H9 (cell line): ENCODE results near the gene GRIK3. TPM values are rescaled to one million over a fixed set of nuclear protein-coding genes. Genes with fewer than 3 reads are reported as not detected.

Experiments used
- DNase-seq: peaks from one replicate; pipeline ENCODE4 v3.0.0-alpha.2; 2017
- H2AFZ ChIP-seq: one replicate; pipeline ENCODE4 v1.6.1; 2013; ENCODE audit warnings: mild to moderate bottlenecking, low read length, control low read depth, moderate library complexity
- H2AK5ac ChIP-seq: 2 replicates; pipeline ENCODE4 v1.6.1; 2013; ENCODE audit warnings: low read length, control low read depth, mixed read lengths; ENCODE audit not compliant: insufficient read length
- H2BK120ac ChIP-seq: one replicate; pipeline ENCODE4 v1.6.1; 2013; ENCODE audit warnings: low read depth, mild to moderate bottlenecking, low read length, control low read depth, inconsistent platforms; ENCODE audit not compliant: poor library complexity, severe bottlenecking
- H2BK12ac ChIP-seq: 2 replicates; pipeline ENCODE4 v1.6.1; 2013; ENCODE audit warnings: low read length, control low read depth, mixed read lengths, low read depth; ENCODE audit not compliant: insufficient read length
- H2BK15ac ChIP-seq: 2 replicates; pipeline ENCODE4 v1.6.1; 2013; ENCODE audit warnings: low read depth, low read length, control low read depth
- H2BK20ac ChIP-seq: one replicate; pipeline ENCODE4 v1.6.1; 2013; ENCODE audit warnings: low read depth, mild to moderate bottlenecking, low read length, control low read depth, inconsistent platforms; ENCODE audit not compliant: poor library complexity, severe bottlenecking
- H2BK5ac ChIP-seq: 2 replicates; pipeline ENCODE4 v1.6.1; 2013; ENCODE audit warnings: low read length, control low read depth, mixed read lengths; ENCODE audit not compliant: insufficient read length
- H3K14ac ChIP-seq: 2 replicates; pipeline ENCODE4 v1.6.1; 2013; ENCODE audit warnings: low read length, control low read depth; ENCODE audit not compliant: insufficient read depth
- H3K18ac ChIP-seq: 2 replicates; pipeline ENCODE4 v1.6.1; 2013; ENCODE audit warnings: low read depth, mild to moderate bottlenecking, mixed read lengths, low read length, control low read depth; ENCODE audit not compliant: insufficient read length
- H3K23ac ChIP-seq: 2 replicates; pipeline ENCODE4 v1.6.1; 2013; ENCODE audit warnings: low read length, control low read depth, mixed read lengths, low read depth; ENCODE audit not compliant: insufficient read length
- H3K23me2 ChIP-seq: 2 replicates; pipeline ENCODE4 v1.6.1; 2013; ENCODE audit warnings: low read depth, mild to moderate bottlenecking, mixed read lengths, low read length, control low read depth; ENCODE audit not compliant: insufficient read length, poor library complexity, severe bottlenecking
- H3K27ac ChIP-seq: 2 replicates; pipeline ENCODE4 v1.5.1; 2013; ENCODE audit warnings: low read length, control low read depth, mixed read lengths, low read depth; ENCODE audit not compliant: insufficient read length
- H3K27me3 ChIP-seq: 2 replicates; pipeline ENCODE4 v1.6.1; 2013; ENCODE audit warnings: low read length, control low read depth, inconsistent platforms; ENCODE audit not compliant: insufficient read depth
- H3K4ac ChIP-seq: 2 replicates; pipeline ENCODE4 v1.6.1; 2013; ENCODE audit warnings: low read depth, mild to moderate bottlenecking, control low read depth, inconsistent platforms, low read length, moderate library complexity
- H3K4me1 ChIP-seq: 2 replicates; pipeline ENCODE4 v1.6.1; 2013; ENCODE audit warnings: low read length, control low read depth, inconsistent platforms; ENCODE audit not compliant: insufficient read depth
- H3K4me2 ChIP-seq: 2 replicates; pipeline ENCODE4 v1.6.1; 2013; ENCODE audit warnings: low read length, control low read depth, mixed read lengths; ENCODE audit not compliant: insufficient read length, insufficient read depth
- H3K56ac ChIP-seq: 2 replicates; pipeline ENCODE4 v1.6.1; 2013; ENCODE audit warnings: low read depth, mild to moderate bottlenecking, mixed read lengths, low read length, control low read depth; ENCODE audit not compliant: insufficient read length
- H3K79me1 ChIP-seq: 2 replicates; pipeline ENCODE4 v1.6.1; 2013; ENCODE audit warnings: low read depth, mild to moderate bottlenecking, moderate library complexity, low read length, control low read depth, inconsistent platforms; ENCODE audit not compliant: insufficient read depth, poor library complexity, severe bottlenecking
- H3K79me2 ChIP-seq: 2 replicates; pipeline ENCODE4 v1.6.1; 2013; ENCODE audit warnings: low read length, control low read depth, inconsistent platforms; ENCODE audit not compliant: insufficient read depth
- H3K9ac ChIP-seq: 2 replicates; pipeline ENCODE4 v1.6.1; 2013; ENCODE audit warnings: low read length, control low read depth, mixed read lengths; ENCODE audit not compliant: insufficient read length; ENCODE audit errors: extremely low read depth
- H3K9me3 ChIP-seq: one replicate; pipeline ENCODE4 v1.6.1; 2013; ENCODE audit warnings: low read depth, low read length, inconsistent platforms; ENCODE audit not compliant: control insufficient read depth
- H3T11ph ChIP-seq: one replicate; pipeline ENCODE4 v1.6.1; 2013; ENCODE audit warnings: mild to moderate bottlenecking, low read length, control low read depth, inconsistent platforms
- H4K20me1 ChIP-seq: one replicate; pipeline ENCODE4 v1.6.1; 2013; ENCODE audit not compliant: control insufficient read depth, insufficient read length, insufficient read depth
- H4K5ac ChIP-seq: 2 replicates; pipeline ENCODE4 v1.6.1; 2013; ENCODE audit warnings: low read depth, mild to moderate bottlenecking, mixed read lengths, low read length, control low read depth; ENCODE audit not compliant: insufficient read length
- H4K8ac ChIP-seq: replicated peaks from 2 replicates; pipeline ENCODE4 v1.6.1; 2013; ENCODE audit warnings: low read length, control low read depth, mixed read lengths, low read depth; ENCODE audit not compliant: insufficient read length
- H4K91ac ChIP-seq: 2 replicates; pipeline ENCODE4 v1.6.1; 2013; ENCODE audit warnings: low read depth, mild to moderate bottlenecking, moderate library complexity, mixed read lengths, low read length, control low read depth; ENCODE audit not compliant: insufficient read length
- H3K27ac Mint-ChIP-seq, 3 experiments: 2 replicates in 2 of 3; 3 replicates in 1 of 3; pipeline ENCODE4 v1.8.0; 2020 to 2021; ENCODE audit warnings: mixed read lengths in 3 of 3, mild to moderate bottlenecking in 1 of 3, moderate library complexity in 1 of 3
- H3K27me3 Mint-ChIP-seq: 2 replicates; pipeline ENCODE4 v1.8.0; 2021; ENCODE audit warnings: low read depth, mild to moderate bottlenecking, moderate library complexity, mixed read lengths
- H3K36me3 Mint-ChIP-seq, 3 experiments: 2 replicates in 2 of 3; 3 replicates in 1 of 3; pipeline ENCODE4 v1.8.0; 2020 to 2021; ENCODE audit warnings: low read depth in 3 of 3, mixed read lengths in 3 of 3; ENCODE audit not compliant: insufficient read depth in 1 of 3
- H3K4me1 Mint-ChIP-seq, 2 experiments: 2 replicates each; pipeline ENCODE4 v1.8.0; 2020; ENCODE audit warnings: mixed read lengths in 2 of 2
- H3K4me3 Mint-ChIP-seq, 2 experiments: 2 replicates in 1 of 2; 3 replicates in 1 of 2; pipeline ENCODE4 v1.8.0; 2020 to 2021; ENCODE audit warnings: mild to moderate bottlenecking in 2 of 2, mixed read lengths in 2 of 2, moderate library complexity in 1 of 2
- H3K9me3 Mint-ChIP-seq, 2 experiments: 2 replicates in 1 of 2; 3 replicates in 1 of 2; pipeline ENCODE4 v1.8.0; 2020; ENCODE audit warnings: mild to moderate bottlenecking in 2 of 2, mixed read lengths in 2 of 2, moderate library complexity in 1 of 2
- WGBS: extraction: QIAGEN DNeasy Blood & Tissue Kit; methylation state at CpG from one replicate; pipeline ENCODE4 v1.1.7; 2013; ENCODE audit warnings: missing lambda C conversion rate, low lambda C conversion rate, mixed read lengths; ENCODE audit not compliant: insufficient read length; ENCODE audit errors: extremely low coverage; 5-methylcytosine and 5-hydroxymethylcytosine counted together
- total RNA-seq: library from RNA; stranded (reverse); gene quantifications from 2 replicates; pipeline ENCODE4 v1.2.1, GENCODE V29; 2021
- TF ChIP-seq, protein P1 (sequence below): fragments of 200-600 bp; sonication (generic); conservative IDR thresholded peaks from 3 replicates; pipeline ENCODE4 v1.8.0; 2021; ENCODE audit warnings: antibody characterized with exemption, mild to moderate bottlenecking

The GRIK3 gene
- total RNA-seq, 1 experiment from 2014 or later, result 1.7 TPM

DNA sequence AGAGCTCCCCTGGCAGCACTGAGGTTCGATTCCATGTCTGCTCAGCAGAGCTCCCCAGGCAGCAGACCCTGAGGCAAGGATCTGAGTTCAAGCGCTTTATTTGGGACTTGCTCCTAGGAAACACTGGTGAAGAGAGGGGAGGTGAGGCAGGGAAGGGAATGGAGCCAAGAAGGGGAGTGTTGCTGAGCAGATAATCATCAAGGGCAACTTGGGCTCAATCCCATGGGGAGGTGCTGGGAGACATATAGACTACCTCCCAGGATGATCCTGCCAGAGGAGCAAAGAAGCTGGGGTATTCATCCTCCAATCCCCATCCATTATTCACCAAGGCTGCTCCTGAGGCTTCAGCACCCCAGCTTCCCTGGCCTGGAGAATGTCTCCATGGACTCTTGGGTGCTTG, 47.0 kb downstream of the GRIK3 start:
- Histone ChIP-seq H3K9me3 (no peaks in the 10 kb centered on the region), H4K91ac (no peak overlapping the region), H2BK12ac (no peak overlapping the region), H3K4me1 (no peaks in the 10 kb centered on the region), H3K4ac (no peak overlapping the region), H4K5ac (no peak overlapping the region), H2AFZ (no peak overlapping the region), H2BK15ac (no peak overlapping the region), H3K79me1 (no peaks in the 10 kb centered on the region), H3K4me2 (no peak overlapping the region), H2BK20ac (no peak overlapping the region), H4K8ac (no peak overlapping the region), H2AK5ac (no peak overlapping the region), H2BK5ac (no peak overlapping the region), H3K27me3 (no peaks in the 10 kb centered on the region), H3K9ac (no peak overlapping the region), H3K79me2 (no peaks in the 10 kb centered on the region), H4K20me1 (no peaks in the 10 kb centered on the region), H3K56ac (no peak overlapping the region), H3T11ph (no peak overlapping the region), H3K14ac (no peak overlapping the region), H3K18ac (no peak overlapping the region), H2BK120ac (no peak overlapping the region), H3K23me2 (no peaks in the 10 kb centered on the region), H3K27ac (no peak overlapping the region), H3K23ac (no peak overlapping the region)
- WGBS, result no CpG with 5 or more reads among the region's 2 CpGs
- Mint-ChIP-seq H3K27ac (no peak overlapping the region), H3K4me1 (peaks cover 2 to 15% of the 10 kb centered on the region in 2 experiments), H3K4me3 (no peak overlapping the region), H3K36me3 (no peaks in the 10 kb centered on the region; a peak in 1 of 7 replicates), H3K9me3 (no peaks in the 10 kb centered on the region; a peak in 1 of 5 replicates), H3K27me3 (peaks cover 6% of the 10 kb centered on the region)
- TF ChIP-seq, protein P1, sequence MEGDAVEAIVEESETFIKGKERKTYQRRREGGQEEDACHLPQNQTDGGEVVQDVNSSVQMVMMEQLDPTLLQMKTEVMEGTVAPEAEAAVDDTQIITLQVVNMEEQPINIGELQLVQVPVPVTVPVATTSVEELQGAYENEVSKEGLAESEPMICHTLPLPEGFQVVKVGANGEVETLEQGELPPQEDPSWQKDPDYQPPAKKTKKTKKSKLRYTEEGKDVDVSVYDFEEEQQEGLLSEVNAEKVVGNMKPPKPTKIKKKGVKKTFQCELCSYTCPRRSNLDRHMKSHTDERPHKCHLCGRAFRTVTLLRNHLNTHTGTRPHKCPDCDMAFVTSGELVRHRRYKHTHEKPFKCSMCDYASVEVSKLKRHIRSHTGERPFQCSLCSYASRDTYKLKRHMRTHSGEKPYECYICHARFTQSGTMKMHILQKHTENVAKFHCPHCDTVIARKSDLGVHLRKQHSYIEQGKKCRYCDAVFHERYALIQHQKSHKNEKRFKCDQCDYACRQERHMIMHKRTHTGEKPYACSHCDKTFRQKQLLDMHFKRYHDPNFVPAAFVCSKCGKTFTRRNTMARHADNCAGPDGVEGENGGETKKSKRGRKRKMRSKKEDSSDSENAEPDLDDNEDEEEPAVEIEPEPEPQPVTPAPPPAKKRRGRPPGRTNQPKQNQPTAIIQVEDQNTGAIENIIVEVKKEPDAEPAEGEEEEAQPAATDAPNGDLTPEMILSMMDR, result no peak
- no peak for DNase-seq
